PFSK-1 (cell line): ENCODE results near the gene ADAMTSL1.

Experiments used
- FOXP2 ChIP-seq: optimal IDR thresholded peaks from 2 replicates; pipeline ENCODE3; 2011; ENCODE audit warnings: borderline replicate concordance, control low read depth, inconsistent platforms; ENCODE audit not compliant: insufficient read depth; ENCODE audit errors: extremely low read length, extremely low read depth
- POLR2AphosphoS5 ChIP-seq: IDR thresholded peaks from 2 replicates; pipeline ENCODE4 v1.6.1; 2012; ENCODE audit warnings: low read depth, mild to moderate bottlenecking, control low read depth, low read length, moderate library complexity
- SIN3A ChIP-seq: IDR thresholded peaks from 2 replicates; pipeline ENCODE4 v1.6.1; 2012; ENCODE audit warnings: mild to moderate bottlenecking, low read length, moderate library complexity, borderline replicate concordance; ENCODE audit not compliant: insufficient read depth
- TAF1 ChIP-seq: IDR thresholded peaks from 2 replicates; pipeline ENCODE4 v1.6.1; 2012; ENCODE audit warnings: low read length, control low read depth, borderline replicate concordance; ENCODE audit not compliant: insufficient read depth
- TF ChIP-seq, protein P1 (sequence below), 2 experiments: IDR thresholded peaks; 2 replicates each; pipeline versions ENCODE4 v1.6.1 to v1.8.0; 2011 to 2012; ENCODE audit warnings: low read depth in 2 of 2, low read length in 2 of 2, control low read depth in 1 of 2, inconsistent platforms in 1 of 2, mild to moderate bottlenecking in 1 of 2, moderate library complexity in 1 of 2; ENCODE audit not compliant: insufficient read depth in 1 of 2

Gene ADAMTSL1

DNA sequence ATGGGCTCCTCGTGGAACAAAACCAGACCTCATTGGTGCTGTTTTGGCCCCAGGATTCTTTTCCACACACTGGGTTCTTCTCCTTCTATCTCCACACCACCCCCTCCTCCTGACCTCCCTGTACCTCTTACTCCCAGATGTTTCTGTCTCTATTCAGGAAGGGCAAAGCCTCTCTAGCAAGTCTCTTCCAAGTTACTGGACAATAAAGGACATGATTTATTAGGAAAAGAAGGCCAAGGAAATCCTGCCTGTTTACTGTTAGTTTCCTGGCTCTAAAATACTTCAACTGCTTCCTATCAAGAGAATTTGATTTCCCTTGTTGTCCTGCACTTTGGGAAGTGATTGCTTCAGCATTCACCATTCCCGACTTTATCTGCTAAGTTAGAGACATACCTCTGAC lies 297.1 kb downstream of the ADAMTSL1 start:
- no peak for TF ChIP-seq TAF1
- TF ChIP-seq, protein P1, sequence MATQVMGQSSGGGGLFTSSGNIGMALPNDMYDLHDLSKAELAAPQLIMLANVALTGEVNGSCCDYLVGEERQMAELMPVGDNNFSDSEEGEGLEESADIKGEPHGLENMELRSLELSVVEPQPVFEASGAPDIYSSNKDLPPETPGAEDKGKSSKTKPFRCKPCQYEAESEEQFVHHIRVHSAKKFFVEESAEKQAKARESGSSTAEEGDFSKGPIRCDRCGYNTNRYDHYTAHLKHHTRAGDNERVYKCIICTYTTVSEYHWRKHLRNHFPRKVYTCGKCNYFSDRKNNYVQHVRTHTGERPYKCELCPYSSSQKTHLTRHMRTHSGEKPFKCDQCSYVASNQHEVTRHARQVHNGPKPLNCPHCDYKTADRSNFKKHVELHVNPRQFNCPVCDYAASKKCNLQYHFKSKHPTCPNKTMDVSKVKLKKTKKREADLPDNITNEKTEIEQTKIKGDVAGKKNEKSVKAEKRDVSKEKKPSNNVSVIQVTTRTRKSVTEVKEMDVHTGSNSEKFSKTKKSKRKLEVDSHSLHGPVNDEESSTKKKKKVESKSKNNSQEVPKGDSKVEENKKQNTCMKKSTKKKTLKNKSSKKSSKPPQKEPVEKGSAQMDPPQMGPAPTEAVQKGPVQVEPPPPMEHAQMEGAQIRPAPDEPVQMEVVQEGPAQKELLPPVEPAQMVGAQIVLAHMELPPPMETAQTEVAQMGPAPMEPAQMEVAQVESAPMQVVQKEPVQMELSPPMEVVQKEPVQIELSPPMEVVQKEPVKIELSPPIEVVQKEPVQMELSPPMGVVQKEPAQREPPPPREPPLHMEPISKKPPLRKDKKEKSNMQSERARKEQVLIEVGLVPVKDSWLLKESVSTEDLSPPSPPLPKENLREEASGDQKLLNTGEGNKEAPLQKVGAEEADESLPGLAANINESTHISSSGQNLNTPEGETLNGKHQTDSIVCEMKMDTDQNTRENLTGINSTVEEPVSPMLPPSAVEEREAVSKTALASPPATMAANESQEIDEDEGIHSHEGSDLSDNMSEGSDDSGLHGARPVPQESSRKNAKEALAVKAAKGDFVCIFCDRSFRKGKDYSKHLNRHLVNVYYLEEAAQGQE (IDR thresholded peaks at IDR 0.05; ENCODE audit: insufficient read depth in 1 of 2, low read depth in 2 of 2, low read length in 2 of 2), result no peak
- TF ChIP-seq SIN3A, result no peak
- TF ChIP-seq FOXP2, result no peak
- no peak for TF ChIP-seq POLR2AphosphoS5

- no peak for TF ChIP-seq FOXP2
- TF ChIP-seq, protein P1 (IDR thresholded peaks at IDR 0.05; ENCODE audit: insufficient read depth in 1 of 2, low read depth in 2 of 2, low read length in 2 of 2), result no peak
- no peak for TF ChIP-seq POLR2AphosphoS5
- no peak for TF ChIP-seq TAF1
- no peak for TF ChIP-seq SIN3A
These were observed 297.8 kb downstream of the ADAMTSL1 start for GRCh38 chr9:18771763-18772162.

DNA sequence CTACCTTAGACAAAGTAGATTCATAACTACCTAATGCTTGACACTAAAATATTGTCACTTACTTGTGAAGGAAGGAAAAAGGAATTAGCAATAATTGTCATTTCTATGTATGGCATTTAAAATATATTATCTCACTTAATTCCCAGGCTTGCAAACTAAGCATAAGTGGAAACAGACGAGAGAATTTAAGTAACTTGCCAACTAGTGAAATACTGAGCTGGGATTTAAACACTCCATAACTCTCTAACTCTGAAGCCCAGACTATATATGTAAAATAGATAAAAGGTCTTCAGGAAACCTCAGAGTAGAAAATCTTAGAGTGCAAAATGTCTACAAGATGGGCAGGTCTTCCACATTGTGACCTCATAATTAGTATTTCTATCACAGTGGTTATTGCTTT lies 301.3 kb downstream of the ADAMTSL1 start:
- TF ChIP-seq POLR2AphosphoS5 (no peak), TAF1 (no peak), SIN3A (no peak), FOXP2 (no peak)
- TF ChIP-seq, protein P1 (IDR thresholded peaks at IDR 0.05; ENCODE audit: insufficient read depth in 1 of 2, low read depth in 2 of 2, low read length in 2 of 2), result no peak

- TF ChIP-seq POLR2AphosphoS5, result no peak
- TF ChIP-seq FOXP2, result no peak
- TF ChIP-seq SIN3A, result no peak
- TF ChIP-seq, protein P1 (IDR thresholded peaks at IDR 0.05; ENCODE audit: insufficient read depth in 1 of 2, low read depth in 2 of 2, low read length in 2 of 2), result no peak
- TF ChIP-seq TAF1, result no peak
These were observed 302.0 kb downstream of the ADAMTSL1 start for GRCh38 chr9:18775930-18776329.

- TF ChIP-seq POLR2AphosphoS5 (no peak), FOXP2 (no peak), SIN3A (no peak), TAF1 (no peak)
- TF ChIP-seq, protein P1 (IDR thresholded peaks at IDR 0.05; ENCODE audit: insufficient read depth in 1 of 2, low read depth in 2 of 2, low read length in 2 of 2), result no peak
These were observed 303.2 kb downstream of the ADAMTSL1 start for GRCh38 chr9:18776836-18777820.
